Fibroblast of skin of left quadriceps (primary cell): ENCODE measurements around the gene TMEM50A.
"Not testable (repeated sequence)": the region's sequence is repeated elsewhere in the genome, so short reads cannot be mapped to it uniquely, and the experiment has no call there.

ENCODE experiments used
- DNase-seq, 2 experiments: peaks; one replicate each; pipeline ENCODE4 v3.0.0-alpha.2; 2013; ENCODE audit warnings: low read depth in 2 of 2

The TMEM50A gene

GRCh38 chr1:25336922-25337354 lies 1.2 kb upstream of the TMEM50A start:
- DNase-seq: not testable (repeated sequence)

- DNase-seq: not testable (repeated sequence)
These were observed 499 bp upstream of the TMEM50A start for GRCh38 chr1:25337483-25338187.

- DNase-seq: no peak
These were observed 852 bp downstream of the TMEM50A start for GRCh38 chr1:25338986-25339385.

GRCh38 chr1:25341746-25342145 lies 3.6 kb downstream of the TMEM50A start:
- no peak for DNase-seq

GRCh38 chr1:25342846-25343245 lies 4.7 kb downstream of the TMEM50A start:
- DNase-seq: no peak

GRCh38 chr1:25343872-25344271 lies 5.7 kb downstream of the TMEM50A start:
- DNase-seq: peak; percentile 76 to 79

GRCh38 chr1:25347556-25347955 lies 9.4 kb downstream of the TMEM50A start:
- no peak for DNase-seq

- DNase-seq: no peak
These were observed 11.5 kb downstream of the TMEM50A start for GRCh38 chr1:25349606-25350005.

GRCh38 chr1:25355841-25356395 lies 17.8 kb downstream of the TMEM50A start:
- no peak for DNase-seq

- DNase-seq: no peak
These were observed 18.3 kb downstream of the TMEM50A start for GRCh38 chr1:25356441-25356840.

GRCh38 chr1:25356848-25357247 lies 18.7 kb downstream of the TMEM50A start:
- DNase-seq: peak in 1 of 2 experiments; percentile 20

GRCh38 chr1:25360596-25361581 lies 22.8 kb downstream of the TMEM50A start:
- DNase-seq: peak in 1 of 2 experiments; percentile 28

- DNase-seq: no peak
These were observed 23.8 kb downstream of the TMEM50A start for GRCh38 chr1:25361901-25362300.

- not testable (repeated sequence) for DNase-seq
These were observed 24.8 kb downstream of the TMEM50A start for GRCh38 chr1:25362634-25363559.

GRCh38 chr1:25369241-25369640 lies 31.1 kb downstream of the TMEM50A start:
- no peak for DNase-seq

- not testable (repeated sequence) for DNase-seq
These were observed 31.6 kb downstream of the TMEM50A start for GRCh38 chr1:25369691-25370271.

GRCh38 chr1:25371757-25372156 lies 33.6 kb downstream of the TMEM50A start:
- DNase-seq: peak; percentile 85

GRCh38 chr1:25378367-25378766 lies 40.2 kb downstream of the TMEM50A start:
- not testable (repeated sequence) for DNase-seq

GRCh38 chr1:25382543-25382942 lies 44.4 kb downstream of the TMEM50A start:
- not testable (repeated sequence) for DNase-seq

GRCh38 chr1:25383090-25383489 lies 45.0 kb downstream of the TMEM50A start:
- DNase-seq: peak; percentile 63 to 65

- DNase-seq: not testable (repeated sequence)
These were observed 45.7 kb downstream of the TMEM50A start for GRCh38 chr1:25383875-25384274.
